Gastroesophageal sphincter (tissue), 4 donors: ENCODE measurements around the gene CDK16. TPM values are rescaled to one million over a fixed set of nuclear protein-coding genes. Genes with fewer than 3 reads are reported as not detected.
A peak's percentile ranks its signal among the peaks of the same experiment; 100 is the strongest.

Experiments used
- ATAC-seq: fragments of 150-250 bp; one replicate; pipeline ENCODE4 v1.9.1; 2016; ENCODE audit warnings: mild to moderate bottlenecking, moderate library complexity
- H3K27ac ChIP-seq, 4 donors: fragments of 200-600 bp; sonication (generic) in 3 of 4; 1 replicate in 3 of 4; 2 replicates in 1 of 4; pipeline ENCODE4 v1.5.1; 2016 to 2019
- H3K27me3 ChIP-seq: fragments of 200-600 bp; sonication (generic); one replicate; pipeline ENCODE4 v1.5.1; 2019
- H3K36me3 ChIP-seq, 2 donors: fragments of 200-600 bp; sonication (generic); one replicate each; pipeline ENCODE4 v1.5.1; 2019; ENCODE audit warnings: control low read depth in 1 of 2
- H3K4me1 ChIP-seq, 3 donors: fragments of 200-600 bp; sonication (generic); 1 replicate in 2 of 3; 2 replicates in 1 of 3; pipeline ENCODE4 v1.5.1; 2016 to 2019; ENCODE audit warnings: control low read depth in 2 of 3
- H3K4me3 ChIP-seq, 2 donors: fragments of 200-600 bp; sonication (generic); one replicate each; pipeline ENCODE4 v1.5.1; 2019; ENCODE audit warnings: mild to moderate bottlenecking in 1 of 2, moderate library complexity in 1 of 2
- H3K9me3 ChIP-seq, 3 donors: fragments of 200-600 bp; sonication (generic); one replicate each; pipeline ENCODE4 v1.5.1; 2017 to 2019; ENCODE audit warnings: control low read depth in 2 of 3
- CTCF ChIP-seq, 4 experiments: fragments of 200-600 bp in 2 of 4; fragments of 450-650 bp in 2 of 4; sonication (generic) in 1 of 4; IDR thresholded peaks; one replicate each; pipeline ENCODE4 v1.5.1; 2017 to 2019; ENCODE audit warnings: antibody characterized with exemption in 4 of 4, mild to moderate bottlenecking in 2 of 4, moderate library complexity in 2 of 4
- EP300 ChIP-seq: sonication (generic); formaldehyde crosslinking; IDR thresholded peaks from one replicate; pipeline ENCODE4 v1.6.1; 2017; ENCODE audit warnings: antibody characterized with exemption, mild to moderate bottlenecking
- POLR2A ChIP-seq, 2 donors: fragments of 450-650 bp; IDR thresholded peaks; one replicate each; pipeline ENCODE4 v1.6.1; 2017; ENCODE audit warnings: antibody characterized with exemption in 2 of 2, mild to moderate bottlenecking in 2 of 2, moderate library complexity in 1 of 2
- POLR2AphosphoS5 ChIP-seq: sonication (generic); formaldehyde crosslinking; IDR thresholded peaks from one replicate; pipeline ENCODE4 v1.6.1; 2017; ENCODE audit warnings: antibody characterized with exemption
- WGBS, 2 donors: methylation state at CpG; one replicate each; pipeline ENCODE4 v1.1.5; 2018; ENCODE audit warnings: low coverage in 1 of 2; 5-methylcytosine and 5-hydroxymethylcytosine counted together
- total RNA-seq, 4 donors: library from RNA; depleted of rRNA; stranded (reverse); fragments of >200 nt; gene quantifications; one replicate each; pipeline ENCODE4 v1.1.0, GENCODE V29; 2016

CDK16 gene
- total RNA-seq, 4 donors from 2014 or later, result 45.8 to 76.1 (median 55.6) TPM

- H3K4me3 ChIP-seq, result peak overlapping the region; percentile 87 to 99
- ATAC-seq, result no peak
- 0 to 34% methylated on average over 6 to 9 of the region's 60 CpGs for whole genome bisulfite sequencing, 2 donors
- TF ChIP-seq POLR2A (IDR thresholded peaks at IDR 0.05) (no peak), CTCF (IDR thresholded peaks at IDR 0.05) (no peak), EP300 (no peak), POLR2AphosphoS5 (no peak)
- no peaks in the 10 kb centered on the region for H3K27me3 ChIP-seq
- peaks cover 0 to 41% (median 21%) of the 10 kb centered on the region in 3 donors for H3K4me1 ChIP-seq
- H3K27ac ChIP-seq, result peak overlapping the region; percentile 93 to 100 (median 96)
- peaks cover 0 to 35% of the 10 kb centered on the region in 2 donors for H3K36me3 ChIP-seq
- H3K9me3 ChIP-seq, result no peaks in the 10 kb centered on the region
Measured at GRCh38 chrX:47218920-47219815, 687 bp downstream of the CDK16 start.

GRCh38 chrX:47221756-47222155 lies 3.3 kb downstream of the CDK16 start:
- TF ChIP-seq POLR2AphosphoS5 (no peak), POLR2A (IDR thresholded peaks at IDR 0.05) (no peak), CTCF (IDR thresholded peaks at IDR 0.05) (no peak), EP300 (no peak)
- ATAC-seq, result no peak
- H3K9me3 ChIP-seq, result no peaks in the 10 kb centered on the region
- H3K36me3 ChIP-seq, result peaks cover 0 to 38% of the 10 kb centered on the region in 2 donors
- peaks cover 0 to 34% (median 18%) of the 10 kb centered on the region in 3 donors for H3K4me1 ChIP-seq
- 100% methylated on average over 1 of the region's 4 CpGs; no CpG with 5 or more reads in 1 of the 2 donors for whole genome bisulfite sequencing, 2 donors
- no peak overlapping the region for H3K27ac ChIP-seq
- H3K4me3 ChIP-seq, result no peak overlapping the region
- H3K27me3 ChIP-seq, result no peaks in the 10 kb centered on the region

- no peak for ATAC-seq
Measured at GRCh38 chrX:47222751-47223350, 4.4 kb downstream of the CDK16 start.

GRCh38 chrX:47223476-47224250 lies 5.2 kb downstream of the CDK16 start:
- H3K36me3 ChIP-seq, result peaks cover 0 to 57% of the 10 kb centered on the region in 2 donors
- H3K4me1 ChIP-seq, result peaks cover 0 to 28% (median 11%) of the 10 kb centered on the region in 3 donors
- H3K27me3 ChIP-seq, result no peaks in the 10 kb centered on the region
- WGBS, 2 donors, result 100% methylated on average over 2 to 4 of the region's 13 CpGs
- no peak overlapping the region for H3K27ac ChIP-seq
- no peak overlapping the region for H3K4me3 ChIP-seq
- no peak for ATAC-seq
- H3K9me3 ChIP-seq, result no peaks in the 10 kb centered on the region
- TF ChIP-seq EP300 (no peak), POLR2AphosphoS5 (no peak), CTCF (IDR thresholded peaks at IDR 0.05) (no peak), POLR2A (IDR thresholded peaks at IDR 0.05) (no peak)

More at GRCh38 chrX:47222751-47223350, 4.4 kb downstream of the CDK16 start:
- TF ChIP-seq EP300 (no peak), POLR2AphosphoS5 (no peak), CTCF (IDR thresholded peaks at IDR 0.05) (no peak), POLR2A (IDR thresholded peaks at IDR 0.05) (no peak)
- H3K27ac ChIP-seq, result no peak overlapping the region
- H3K36me3 ChIP-seq, result peaks cover 0 to 49% of the 10 kb centered on the region in 2 donors
- H3K4me1 ChIP-seq, result peaks cover 0 to 28% (median 11%) of the 10 kb centered on the region in 3 donors
- 60% methylated on average over 1 of the region's 10 CpGs; no CpG with 5 or more reads in 1 of the 2 donors for WGBS, 2 donors
- H3K9me3 ChIP-seq, result no peaks in the 10 kb centered on the region
- no peak overlapping the region for H3K4me3 ChIP-seq
- H3K27me3 ChIP-seq, result no peaks in the 10 kb centered on the region
